Adrenal gland (tissue), 12 donors: ENCODE measurements around the gene AGO1. TPM values are rescaled to one million over a fixed set of nuclear protein-coding genes. Genes with fewer than 3 reads are reported as not detected.
"Not testable (repeated sequence)": the region's sequence is repeated elsewhere in the genome, so short reads cannot be mapped to it uniquely, and the experiment has no call there.

Experiments
- DNase-seq, 7 donors: peaks; one replicate each; pipeline ENCODE4 v3.0.0-alpha.2; 2019 to 2020
- H3K27ac ChIP-seq, 5 donors: fragments of 200-600 bp; sonication (generic) in 4 of 5; 1 replicate in 3 of 5; 2 replicates in 2 of 5; pipeline versions ENCODE4 v1.5.1 to v1.8.0; 2016 to 2020; ENCODE audit warnings: mild to moderate bottlenecking in 1 of 5
- H3K27me3 ChIP-seq: fragments of 200-600 bp; 2 replicates; pipeline ENCODE4 v1.8.0; 2021
- H3K36me3 ChIP-seq, 2 donors: fragments of 200-600 bp; replicated peaks in 1 of 2; 1 replicate in 1 of 2; 2 replicates in 1 of 2; pipeline versions ENCODE4 v1.5.1 to v1.8.0; 2018 to 2022
- H3K4me1 ChIP-seq, 2 donors: fragments of 200-600 bp; replicated peaks in 1 of 2; 1 replicate in 1 of 2; 2 replicates in 1 of 2; pipeline versions ENCODE4 v1.5.1 to v1.8.0; 2018 to 2021
- H3K4me3 ChIP-seq, 4 donors: fragments of 200-600 bp; sonication (generic) in 3 of 4; one replicate each; pipeline ENCODE4 v1.5.1; 2016 to 2018
- H3K9me3 ChIP-seq, 3 donors: fragments of 200-600 bp; sonication (generic) in 1 of 3; replicated peaks in 1 of 3; 1 replicate in 2 of 3; 2 replicates in 1 of 3; pipeline versions ENCODE4 v1.5.1 to v1.8.0; 2016 to 2021
- POLR2A ChIP-seq, 2 donors: fragments of 450-650 bp; IDR thresholded peaks; one replicate each; pipeline ENCODE4 v1.6.1; 2017; ENCODE audit warnings: antibody characterized with exemption in 2 of 2, mild to moderate bottlenecking in 2 of 2, moderate library complexity in 1 of 2
- WGBS, 4 donors: extraction: QIAGEN DNeasy Blood & Tissue Kit in 2 of 4; methylation state at CpG; one replicate each; pipeline versions ENCODE4 v1.1.5 to v1.1.7; 2013 to 2017; 5-methylcytosine and 5-hydroxymethylcytosine counted together
- intact Hi-C, 2 donors: fragments of 100-400 bp; cut with DNase I; formaldehyde crosslinking; loops; one replicate each; pipeline versions ENCODE4 v1.14.1 to v1.15.0; 2022 to 2023
- polyA plus RNA-seq, 3 donors: library from polyadenylated mRNA; stranded (reverse); fragments of 200-250 nt in 2 of 3; fragments of 350-450 nt in 1 of 3; fragmentation: Illumina TruSeq in 1 of 3; extraction: RNeasy Lipid Tissue Mini Kit (QIAGEN cat#74804) in 1 of 3; gene quantifications; one replicate each; pipeline ENCODE4 v1.2.3, GENCODE V29; 2013 to 2014
- total RNA-seq, 9 donors: library from RNA; depleted of rRNA in 4 of 9; stranded (reverse); fragments of >200 nt in 4 of 9; fragments of 120-200 nt in 1 of 9; fragmentation: NEBNext Ultra II Directional in 1 of 9; extraction: Animal tissue kit (Norgen Biotek cat#: 25700) in 1 of 9; gene quantifications; one replicate each; pipeline versions ENCODE4 v1.1.0 to v1.2.4, GENCODE V29; 2013 to 2023
- TF ChIP-seq, protein P1 (sequence below), 6 experiments: fragments of 450-650 bp in 4 of 6; fragments of 200-600 bp in 2 of 6; sonication (generic) in 1 of 6; IDR thresholded peaks; 1 replicate in 5 of 6; 2 replicates in 1 of 6; pipeline versions ENCODE4 v1.5.1 to v1.8.0; 2016 to 2021; ENCODE audit warnings: antibody characterized with exemption in 6 of 6, mild to moderate bottlenecking in 2 of 6, moderate library complexity in 1 of 6
- donor health status: healthy with polysubstance abuse.
- donor health status: Bipolar disorder and iron deficiency.
- donor health status: DM: yes; HTN: yes; CAD: no.
- donor health status: DM: no; HTN: no; CAD: no.
- donor health status: DM: no; HTN: no; CAD: no.
- donor health status: DM: yes; HTN: yes; CAD: no.

The AGO1 gene
- total and polyA plus RNA-seq, 12 donors = 4.5 to 51.1 (median 33.8) TPM

DNA sequence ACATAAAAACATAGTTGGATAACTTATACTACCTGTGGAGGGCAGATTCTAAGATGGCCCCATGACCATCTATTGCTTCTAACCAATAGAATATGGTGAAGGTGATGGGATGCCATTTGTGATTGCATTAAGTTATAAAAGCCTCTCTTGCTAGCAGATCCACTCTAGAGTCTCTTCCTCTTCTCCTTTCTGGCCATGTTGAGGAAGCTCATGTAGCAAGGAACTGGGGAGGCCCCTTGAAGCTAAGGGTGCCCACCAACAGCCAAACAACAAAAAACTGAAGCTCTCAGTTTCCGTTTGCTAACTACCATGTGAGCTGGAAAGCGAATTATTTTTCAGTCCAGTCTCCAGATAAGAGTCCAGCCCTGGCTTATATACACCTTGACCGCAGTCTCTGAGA is 16.0 kb upstream of the AGO1 start:
- H3K27ac ChIP-seq = no peak overlapping the region
- no peak overlapping the region for H3K4me3 ChIP-seq
- 76 to 93% (median 80%) methylated on average over 3 of the region's 3 CpGs for WGBS, 4 donors
- H3K27me3 ChIP-seq = no peaks in the 10 kb centered on the region
- peaks cover 0 to 12% of the 10 kb centered on the region in 2 donors for H3K4me1 ChIP-seq
- H3K36me3 ChIP-seq = no peaks in the 10 kb centered on the region
- TF ChIP-seq, protein P1, sequence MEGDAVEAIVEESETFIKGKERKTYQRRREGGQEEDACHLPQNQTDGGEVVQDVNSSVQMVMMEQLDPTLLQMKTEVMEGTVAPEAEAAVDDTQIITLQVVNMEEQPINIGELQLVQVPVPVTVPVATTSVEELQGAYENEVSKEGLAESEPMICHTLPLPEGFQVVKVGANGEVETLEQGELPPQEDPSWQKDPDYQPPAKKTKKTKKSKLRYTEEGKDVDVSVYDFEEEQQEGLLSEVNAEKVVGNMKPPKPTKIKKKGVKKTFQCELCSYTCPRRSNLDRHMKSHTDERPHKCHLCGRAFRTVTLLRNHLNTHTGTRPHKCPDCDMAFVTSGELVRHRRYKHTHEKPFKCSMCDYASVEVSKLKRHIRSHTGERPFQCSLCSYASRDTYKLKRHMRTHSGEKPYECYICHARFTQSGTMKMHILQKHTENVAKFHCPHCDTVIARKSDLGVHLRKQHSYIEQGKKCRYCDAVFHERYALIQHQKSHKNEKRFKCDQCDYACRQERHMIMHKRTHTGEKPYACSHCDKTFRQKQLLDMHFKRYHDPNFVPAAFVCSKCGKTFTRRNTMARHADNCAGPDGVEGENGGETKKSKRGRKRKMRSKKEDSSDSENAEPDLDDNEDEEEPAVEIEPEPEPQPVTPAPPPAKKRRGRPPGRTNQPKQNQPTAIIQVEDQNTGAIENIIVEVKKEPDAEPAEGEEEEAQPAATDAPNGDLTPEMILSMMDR (IDR thresholded peaks at IDR 0.05) = no peak
- no peak for TF ChIP-seq POLR2A (IDR thresholded peaks at IDR 0.05)
- intact Hi-C loops = no loop called here
- no peak for DNase-seq
- no peaks in the 10 kb centered on the region for H3K9me3 ChIP-seq

DNA sequence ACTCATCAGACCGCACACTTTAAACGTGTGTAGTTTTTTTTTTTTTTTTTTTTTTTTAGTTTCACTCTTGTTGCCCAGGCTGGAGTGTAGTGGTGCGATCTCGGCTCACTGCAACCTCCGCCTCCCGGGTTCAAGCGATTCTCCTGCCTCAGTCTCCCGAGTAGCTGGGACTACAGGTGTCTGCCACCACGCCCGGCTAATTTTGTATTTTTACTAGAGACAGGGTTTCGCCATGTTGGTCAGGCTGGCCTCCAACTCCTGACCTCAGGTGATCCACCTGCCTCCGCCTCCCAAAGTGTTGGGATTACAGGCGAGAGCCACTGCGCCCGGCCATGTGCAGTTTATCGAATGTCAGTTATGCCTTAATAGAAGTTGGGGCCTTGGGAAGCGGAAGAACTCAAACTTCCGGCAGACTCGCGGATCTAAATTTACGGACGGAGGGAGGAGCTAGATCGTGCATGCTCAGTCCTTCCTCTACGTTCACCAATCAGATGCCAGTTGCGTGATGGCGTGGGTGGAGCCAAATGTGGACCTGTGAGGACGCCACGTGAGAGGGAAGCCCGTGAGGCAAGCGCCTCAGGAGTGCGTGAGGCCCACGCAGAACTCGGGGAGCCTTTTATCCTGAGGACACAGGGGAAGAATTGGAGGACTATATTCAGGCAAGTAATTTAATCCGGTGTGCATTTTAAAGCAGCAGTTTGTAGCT is 13.6 kb upstream of the AGO1 start:
- H3K27ac ChIP-seq, H3K4me1 ChIP-seq, intact Hi-C loops, H3K4me3 ChIP-seq, H3K36me3 ChIP-seq, H3K9me3 ChIP-seq, H3K27me3 ChIP-seq, DNase-seq: not testable (repeated sequence)
- 88 to 93% (median 91%) methylated on average over 31 to 34 of the region's 34 CpGs for WGBS, 4 donors

GRCh38 chr1:35870651-35871309 is 12.2 kb upstream of the AGO1 start:
- WGBS, 4 donors = 68 to 97% (median 85%) methylated on average over 2 of the region's 2 CpGs

DNA sequence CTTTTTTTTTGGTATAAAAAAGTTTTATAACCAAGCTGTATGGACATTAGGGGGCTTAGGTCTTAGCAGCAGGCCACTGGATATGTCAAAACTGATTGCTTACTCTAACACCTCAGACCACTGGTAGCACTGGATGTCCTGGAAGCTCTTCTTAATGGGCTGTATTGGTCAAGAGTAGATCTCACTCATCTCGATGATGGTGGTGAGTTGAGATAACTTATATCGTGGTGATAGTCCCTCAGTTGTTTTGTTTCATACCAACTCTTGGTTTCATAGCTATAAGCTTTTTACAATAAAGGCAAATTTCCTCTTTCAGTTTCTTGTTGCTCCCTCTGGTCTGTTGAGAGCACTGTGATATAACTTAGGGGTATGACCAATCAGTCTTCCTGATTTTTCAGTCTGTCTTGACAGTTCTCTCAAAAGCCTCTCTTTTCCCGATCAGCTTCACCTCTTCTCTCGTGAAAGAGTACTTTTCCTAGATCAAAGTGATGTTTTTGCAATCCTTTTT is 9.7 kb upstream of the AGO1 start:
- DNase-seq = no peak
- Histone ChIP-seq H3K4me1 (no peaks in the 10 kb centered on the region), H3K27ac (no peak overlapping the region), H3K27me3 (no peaks in the 10 kb centered on the region), H3K36me3 (no peaks in the 10 kb centered on the region), H3K9me3 (no peaks in the 10 kb centered on the region), H3K4me3 (no peak overlapping the region)
- TF ChIP-seq, protein P1 (IDR thresholded peaks at IDR 0.05) = no peak
- no peak for TF ChIP-seq POLR2A (IDR thresholded peaks at IDR 0.05)
- 78 to 88% (median 87%) methylated on average over 4 of the region's 4 CpGs for WGBS, 4 donors
- intact Hi-C loops = no loop called here

More at GRCh38 chr1:35870651-35871309, 12.2 kb upstream of the AGO1 start:
- no peak for DNase-seq
- TF ChIP-seq POLR2A (IDR thresholded peaks at IDR 0.05) = no peak
- TF ChIP-seq, protein P1 (IDR thresholded peaks at IDR 0.05) = no peak
- Histone ChIP-seq H3K36me3 (no peaks in the 10 kb centered on the region), H3K4me1 (no peaks in the 10 kb centered on the region), H3K9me3 (no peaks in the 10 kb centered on the region), H3K4me3 (no peak overlapping the region), H3K27me3 (no peaks in the 10 kb centered on the region), H3K27ac (no peak overlapping the region)
- intact Hi-C loops = no loop called here

- DNase-seq, H3K4me1 ChIP-seq, H3K27me3 ChIP-seq, intact Hi-C loops, H3K9me3 ChIP-seq, H3K4me3 ChIP-seq, H3K36me3 ChIP-seq, H3K27ac ChIP-seq: not testable (repeated sequence)
- 68 to 84% (median 78%) methylated on average over 4 of the region's 4 CpGs for WGBS, 4 donors
Measured at GRCh38 chr1:35874115-35874514, 8.9 kb upstream of the AGO1 start.
